CD14-positive monocyte (primary cell): ENCODE data around the gene CPT1A. TPM values are rescaled to one million over a fixed set of nuclear protein-coding genes. Genes with fewer than 3 reads are reported as not detected.

Experiments used
- DNase-seq, 3 donors: peaks; one replicate each; pipeline ENCODE4 v3.0.0-alpha.2; 2011 to 2022
- H2AFZ ChIP-seq: 2 replicates; pipeline ENCODE4 v1.6.0; 2012; ENCODE audit warnings: mild to moderate bottlenecking, low read depth, low read length, inconsistent platforms; ENCODE audit not compliant: insufficient read depth, poor library complexity, severe bottlenecking
- H3K27ac ChIP-seq, 2 donors: 1 replicate in 1 of 2; 2 replicates in 1 of 2; pipeline ENCODE4 v1.5.1; 2012 to 2013; ENCODE audit warnings: low read length in 2 of 2, control low read depth in 1 of 2, inconsistent platforms in 1 of 2, low read depth in 1 of 2, mild to moderate bottlenecking in 1 of 2
- H3K27me3 ChIP-seq, 2 donors: one replicate each; pipeline versions ENCODE4 v1.6.0 to v1.6.1; 2011 to 2013; ENCODE audit warnings: low read length in 2 of 2; ENCODE audit not compliant: control insufficient read depth in 2 of 2, insufficient read depth in 2 of 2
- H3K36me3 ChIP-seq, 2 donors: replicated peaks in 1 of 2; 1 replicate in 1 of 2; 2 replicates in 1 of 2; pipeline versions ENCODE4 v1.5.1 to v1.6.1; 2012 to 2013; ENCODE audit warnings: low read length in 2 of 2, control low read depth in 1 of 2, inconsistent platforms in 1 of 2, mild to moderate bottlenecking in 1 of 2; ENCODE audit not compliant: insufficient read depth in 2 of 2, control insufficient read depth in 1 of 2
- H3K4me1 ChIP-seq, 2 donors: 1 replicate in 1 of 2; 2 replicates in 1 of 2; pipeline versions ENCODE4 v1.5.1 to v1.6.1; 2012 to 2013; ENCODE audit warnings: low read length in 2 of 2, control low read depth in 1 of 2, inconsistent platforms in 1 of 2, mild to moderate bottlenecking in 1 of 2, moderate library complexity in 1 of 2; ENCODE audit not compliant: insufficient read depth in 2 of 2, control insufficient read depth in 1 of 2
- H3K4me2 ChIP-seq: replicated peaks from 2 replicates; pipeline ENCODE3; 2012; ENCODE audit warnings: low read length, moderate library complexity, mild to moderate bottlenecking; ENCODE audit not compliant: poor library complexity, severe bottlenecking; ENCODE audit errors: extremely low read depth
- H3K4me3 ChIP-seq, 3 experiments: fragments of 200-600 bp in 1 of 3; sonication (generic) in 1 of 3; replicated peaks in 1 of 3; 1 replicate in 2 of 3; 2 replicates in 1 of 3; pipeline ENCODE4 v1.5.1; 2011 to 2013; ENCODE audit warnings: low read length in 3 of 3, mild to moderate bottlenecking in 3 of 3, control low read depth in 2 of 3, low read depth in 2 of 3, inconsistent platforms in 1 of 3, moderate library complexity in 1 of 3
- H3K79me2 ChIP-seq: 2 replicates; pipeline ENCODE4 v1.6.0; 2012; ENCODE audit warnings: mild to moderate bottlenecking, control low read depth, inconsistent platforms, low read length, moderate library complexity; ENCODE audit not compliant: insufficient read depth
- H3K9ac ChIP-seq: 2 replicates; pipeline ENCODE4 v1.6.0; 2017; ENCODE audit warnings: low read length, mild to moderate bottlenecking; ENCODE audit not compliant: insufficient read depth, poor library complexity, severe bottlenecking
- H3K9me3 ChIP-seq, 2 donors: replicated peaks in 1 of 2; 1 replicate in 1 of 2; 2 replicates in 1 of 2; pipeline versions ENCODE4 v1.5.1 to v1.6.1; 2012 to 2013; ENCODE audit warnings: low read length in 2 of 2, control low read depth in 1 of 2; ENCODE audit not compliant: control insufficient read depth in 1 of 2, insufficient read depth in 1 of 2
- H4K20me1 ChIP-seq: 2 replicates; pipeline ENCODE4 v1.6.0; 2012; ENCODE audit warnings: mild to moderate bottlenecking, low read length, control low read depth, moderate library complexity; ENCODE audit not compliant: insufficient read depth
- H3K27ac Mint-ChIP-seq, 7 donors: one replicate each; pipeline ENCODE4 v1.8.0; 2020; ENCODE audit warnings: mild to moderate bottlenecking in 7 of 7, mixed read lengths in 7 of 7, moderate library complexity in 6 of 7, inconsistent platforms in 2 of 7
- H3K27me3 Mint-ChIP-seq, 3 donors: one replicate each; pipeline ENCODE4 v1.8.0; 2021 to 2022; ENCODE audit warnings: low read depth in 3 of 3, mild to moderate bottlenecking in 3 of 3, mixed read lengths in 3 of 3, moderate library complexity in 3 of 3, inconsistent platforms in 1 of 3
- H3K36me3 Mint-ChIP-seq, 2 donors: one replicate each; pipeline ENCODE4 v1.8.0; 2020; ENCODE audit warnings: mixed read lengths in 2 of 2, inconsistent platforms in 1 of 2, mild to moderate bottlenecking in 1 of 2
- H3K4me1 Mint-ChIP-seq: one replicate; pipeline ENCODE4 v1.8.0; 2020; ENCODE audit warnings: mild to moderate bottlenecking, mixed read lengths
- H3K4me3 Mint-ChIP-seq, 2 donors: one replicate each; pipeline ENCODE4 v1.8.0; 2020; ENCODE audit warnings: mild to moderate bottlenecking in 2 of 2, mixed read lengths in 2 of 2, moderate library complexity in 1 of 2
- H3K9me3 Mint-ChIP-seq, 7 donors: one replicate each; pipeline ENCODE4 v1.8.0; 2020 to 2022; ENCODE audit warnings: mixed read lengths in 7 of 7, mild to moderate bottlenecking in 6 of 7, moderate library complexity in 6 of 7, inconsistent platforms in 2 of 7
- CTCF ChIP-seq: fragments of 200-600 bp; IDR thresholded peaks from one replicate; pipeline ENCODE4 v1.8.0; 2022; ENCODE audit warnings: antibody characterized with exemption, mild to moderate bottlenecking
- WGBS: methylation state at CpG from one replicate; pipeline ENCODE4 v1.1.5; 2013; ENCODE audit warnings: missing lambda C conversion rate; ENCODE audit not compliant: insufficient coverage; 5-methylcytosine and 5-hydroxymethylcytosine counted together
- intact Hi-C, 2 donors: fragments of 100-400 bp; cut with micrococcal nuclease; formaldehyde crosslinking; loops; one replicate each; pipeline versions ENCODE4 v1.15.0 to v1.15.1; 2023
- polyA plus RNA-seq, 3 donors: library from polyadenylated mRNA; depleted of rRNA in 1 of 3; unstranded in 2 of 3; stranded (reverse) in 1 of 3; fragments of 300-500 nt in 2 of 3; fragments of >200 nt in 1 of 3; fragmentation: Illumina TruSeq in 2 of 3; gene quantifications; 1 replicate in 2 of 3; 2 replicates in 1 of 3; pipeline ENCODE4 v1.2.3, GENCODE V29; 2012 to 2021

The CPT1A gene
- polyA plus RNA-seq, 3 donors: 5.6 to 42.5 (median 7.0) TPM

- H3K4me1 ChIP-seq: peaks cover 72 to 88% of the 10 kb centered on the region in 2 donors
- WGBS: under 1% methylated on average over 12 of the region's 19 CpGs
- peak overlapping the region; percentile 76 to 91 (median 89) for H3K4me3 ChIP-seq
These were observed 1.6 kb downstream of the CPT1A start for GRCh38 chr11:68839911-68840641.

More at GRCh38 chr11:68839911-68840641, 1.6 kb downstream of the CPT1A start:
- intact Hi-C loops: loop anchor here (5.0 to 10.0 kb wide), 2 partner anchors 62 to 245 kb away; partner anchors contain the start of genes IGHMBP2 (in 2 of the 2) and MRPL21 (in 2 of the 2)
- H3K36me3 ChIP-seq: no peaks in the 10 kb centered on the region
- H3K27ac Mint-ChIP-seq: peak overlapping the region; percentile 88 to 97 (median 93)
- H3K9ac ChIP-seq: peak overlapping the region; percentile 86
- peaks cover 45% of the 10 kb centered on the region for H4K20me1 ChIP-seq
- DNase-seq: no peak
- no peak for TF ChIP-seq CTCF
- no peaks in the 10 kb centered on the region for H3K9me3 ChIP-seq
- no peaks in the 10 kb centered on the region for H3K9me3 Mint-ChIP-seq
- peak overlapping the region; percentile 81 to 89 for H3K4me3 Mint-ChIP-seq
- H3K4me2 ChIP-seq: peak overlapping the region; percentile 98
- H3K36me3 Mint-ChIP-seq: peaks cover 2 to 8% of the 10 kb centered on the region in 2 donors
- no peaks in the 10 kb centered on the region for H3K27me3 ChIP-seq
- peaks cover 69% of the 10 kb centered on the region for H3K79me2 ChIP-seq
- H2AFZ ChIP-seq: peak overlapping the region; percentile 42
- peaks cover 1 to 3% (median 2%) of the 10 kb centered on the region in 3 donors for H3K27me3 Mint-ChIP-seq
- H3K4me1 Mint-ChIP-seq: peaks cover 68% of the 10 kb centered on the region
- H3K27ac ChIP-seq: peak overlapping the region; percentile 94
